ENCODE measurements around the gene SLC25A22. TPM values are rescaled to one million over a fixed set of nuclear protein-coding genes. Genes with fewer than 3 reads are reported as not detected.

SLC25A22 gene
- polyA plus RNA-seq, 2 donors = 10.2 TPM

DNA sequence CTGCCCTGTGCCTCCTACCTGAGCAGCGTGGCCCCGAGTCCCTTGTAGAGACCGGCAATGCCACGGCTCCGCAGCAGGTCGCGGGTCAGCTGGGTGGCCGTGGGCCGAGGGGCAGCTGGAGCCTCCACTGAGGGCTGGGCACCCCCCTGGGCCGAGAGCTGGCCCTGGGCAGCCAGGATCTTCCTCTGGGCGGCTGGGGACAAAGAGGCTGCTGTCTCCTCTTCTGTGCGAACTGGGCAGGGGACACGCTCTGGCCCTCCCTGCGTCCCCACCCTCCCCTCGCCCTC lies 5.6 kb downstream of the SLC25A22 start:
- Histone ChIP-seq H3K27ac (ENCODE audit: low read depth in 2 of 2, low read length in 1 of 2) (no peak overlapping the region), H3K4me1 (ENCODE audit: control insufficient read depth in 2 of 2, insufficient read depth in 2 of 2, low read length in 1 of 2) (peaks cover 6 to 23% of the 10 kb centered on the region in 2 donors), H3K9me3 (ENCODE audit: control insufficient read depth in 2 of 2, insufficient read depth in 1 of 2, low read depth in 1 of 2, low read length in 1 of 2) (no peaks in the 10 kb centered on the region), H3K36me3 (ENCODE audit: control insufficient read depth in 2 of 2, insufficient read depth in 2 of 2, low read length in 1 of 2) (peaks cover 0 to 12% of the 10 kb centered on the region in 2 donors), H3K27me3 (ENCODE audit: control insufficient read depth in 1 of 2, insufficient read depth in 2 of 2, low read length in 2 of 2) (no peaks in the 10 kb centered on the region), H3K4me3 (ENCODE audit: low read depth in 1 of 2, low read length in 2 of 2) (no peak overlapping the region)
- 92 to 95% methylated on average over 5 to 15 of the region's 15 CpGs for WGBS, 2 donors

- WGBS, 2 donors = 93% methylated on average over 47 to 49 of the region's 49 CpGs
- H3K9me3 ChIP-seq (ENCODE audit: control insufficient read depth in 2 of 2, insufficient read depth in 1 of 2, low read depth in 1 of 2, low read length in 1 of 2) = no peaks in the 10 kb centered on the region
- no peak overlapping the region for H3K4me3 ChIP-seq (ENCODE audit: low read depth in 1 of 2, low read length in 2 of 2)
- peaks cover 6 to 21% of the 10 kb centered on the region in 2 donors for H3K4me1 ChIP-seq (ENCODE audit: control insufficient read depth in 2 of 2, insufficient read depth in 2 of 2, low read length in 1 of 2)
- no peak overlapping the region for H3K27ac ChIP-seq (ENCODE audit: low read depth in 2 of 2, low read length in 1 of 2)
- H3K36me3 ChIP-seq (ENCODE audit: control insufficient read depth in 2 of 2, insufficient read depth in 2 of 2, low read length in 1 of 2) = peaks cover 0 to 12% of the 10 kb centered on the region in 2 donors
- H3K27me3 ChIP-seq (ENCODE audit: control insufficient read depth in 1 of 2, insufficient read depth in 2 of 2, low read length in 2 of 2) = no peaks in the 10 kb centered on the region
Measured at GRCh38 chr11:791658-792534, 6.2 kb downstream of the SLC25A22 start.

- Histone ChIP-seq H3K9me3 (ENCODE audit: control insufficient read depth in 2 of 2, insufficient read depth in 1 of 2, low read depth in 1 of 2, low read length in 1 of 2) (no peaks in the 10 kb centered on the region), H3K4me3 (ENCODE audit: low read depth in 1 of 2, low read length in 2 of 2) (no peak overlapping the region), H3K27ac (ENCODE audit: low read depth in 2 of 2, low read length in 1 of 2) (no peak overlapping the region), H3K27me3 (ENCODE audit: control insufficient read depth in 1 of 2, insufficient read depth in 2 of 2, low read length in 2 of 2) (no peaks in the 10 kb centered on the region), H3K4me1 (ENCODE audit: control insufficient read depth in 2 of 2, insufficient read depth in 2 of 2, low read length in 1 of 2) (peaks cover 2 to 14% of the 10 kb centered on the region in 2 donors), H3K36me3 (ENCODE audit: control insufficient read depth in 2 of 2, insufficient read depth in 2 of 2, low read length in 1 of 2) (peaks cover 0 to 12% of the 10 kb centered on the region in 2 donors)
- 67 to 68% methylated on average over 18 of the region's 18 CpGs for WGBS, 2 donors
Measured at GRCh38 chr11:790721-791564, 7.1 kb downstream of the SLC25A22 start.

GRCh38 chr11:789943-790342 lies 8.1 kb downstream of the SLC25A22 start, which contains the start of gene CEND1:
TSS of gene CEND1 (minus strand) at chr11:790090. CDS start at chr11:788576, 1,514 bp downstream.
- Histone ChIP-seq H3K9me3 (ENCODE audit: control insufficient read depth in 2 of 2, insufficient read depth in 1 of 2, low read depth in 1 of 2, low read length in 1 of 2) (no peaks in the 10 kb centered on the region), H3K27me3 (ENCODE audit: control insufficient read depth in 1 of 2, insufficient read depth in 2 of 2, low read length in 2 of 2) (no peaks in the 10 kb centered on the region), H3K27ac (ENCODE audit: low read depth in 2 of 2, low read length in 1 of 2) (no peak within 1 kb of the TSS), H3K36me3 (ENCODE audit: control insufficient read depth in 2 of 2, insufficient read depth in 2 of 2, low read length in 1 of 2) (peaks cover 0 to 12% of the 10 kb centered on the region in 2 donors), H3K4me3 (ENCODE audit: low read depth in 1 of 2, low read length in 2 of 2) (no peak within 1 kb of the TSS), H3K4me1 (ENCODE audit: control insufficient read depth in 2 of 2, insufficient read depth in 2 of 2, low read length in 1 of 2) (peaks cover 0 to 5% of the 10 kb centered on the region in 2 donors)
- 3 to 5% methylated on average over 40 to 44 of the region's 44 CpGs for WGBS, 2 donors

DNA sequence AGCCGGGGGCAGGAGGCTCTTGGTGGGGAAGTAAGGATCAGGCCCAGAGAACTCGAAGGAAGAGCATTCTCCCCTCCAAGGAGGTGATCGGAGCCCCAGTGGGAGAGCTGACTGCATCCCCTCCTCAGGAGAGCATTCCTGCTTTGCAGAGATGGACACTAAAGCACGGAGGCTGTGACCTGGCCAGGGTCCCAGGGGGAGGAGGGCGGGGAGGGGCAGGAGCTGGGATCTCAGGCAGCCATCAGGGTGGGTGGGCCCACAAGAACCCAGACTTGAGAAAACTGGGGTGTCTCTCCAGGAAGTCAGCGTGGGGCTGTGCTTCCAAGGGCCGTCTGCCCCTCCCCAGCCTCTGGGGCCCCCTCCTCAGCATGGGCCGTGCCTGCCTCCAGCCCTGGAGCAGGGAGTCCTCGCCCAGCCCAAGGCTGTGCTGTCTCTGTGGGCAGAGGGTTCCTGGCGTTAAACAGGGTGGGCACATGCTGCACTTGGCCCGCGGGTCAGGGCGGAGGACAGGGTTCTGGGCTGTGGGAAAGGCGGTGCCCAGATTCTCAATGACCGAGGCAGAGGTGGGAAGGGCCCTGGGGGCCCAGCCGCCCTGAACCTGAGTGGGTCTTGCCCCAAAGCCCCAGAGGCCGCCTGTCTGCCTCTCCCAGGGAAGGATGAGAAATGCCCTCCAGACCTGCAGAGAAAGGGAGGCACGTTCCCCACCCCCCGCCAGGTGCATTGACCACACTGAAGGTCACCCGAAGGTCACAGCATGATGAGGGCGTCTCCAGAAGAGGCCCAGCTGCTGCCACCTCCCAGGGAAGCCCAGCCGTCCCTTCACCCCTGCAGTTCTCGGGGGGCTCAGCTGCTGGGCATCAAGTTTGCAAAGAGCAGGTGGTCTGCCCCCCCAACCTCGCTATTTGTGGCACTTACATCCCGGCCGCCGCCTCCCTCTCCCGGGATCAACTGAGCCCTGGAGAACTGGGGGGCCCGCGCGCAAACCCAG lies 8.8 kb downstream of the SLC25A22 start:
- Histone ChIP-seq H3K4me3 (ENCODE audit: low read depth in 1 of 2, low read length in 2 of 2) (no peak overlapping the region), H3K36me3 (ENCODE audit: control insufficient read depth in 2 of 2, insufficient read depth in 2 of 2, low read length in 1 of 2) (peaks cover 0 to 12% of the 10 kb centered on the region in 2 donors), H3K27ac (ENCODE audit: low read depth in 2 of 2, low read length in 1 of 2) (no peak overlapping the region), H3K4me1 (ENCODE audit: control insufficient read depth in 2 of 2, insufficient read depth in 2 of 2, low read length in 1 of 2) (no peaks in the 10 kb centered on the region), H3K9me3 (ENCODE audit: control insufficient read depth in 2 of 2, insufficient read depth in 1 of 2, low read depth in 1 of 2, low read length in 1 of 2) (no peaks in the 10 kb centered on the region), H3K27me3 (ENCODE audit: control insufficient read depth in 1 of 2, insufficient read depth in 2 of 2, low read length in 2 of 2) (no peaks in the 10 kb centered on the region)
- WGBS, 2 donors = 24 to 25% methylated on average over 31 of the region's 31 CpGs

- WGBS, 2 donors = 58 to 62% methylated on average over 26 to 28 of the region's 28 CpGs
- Histone ChIP-seq H3K4me3 (ENCODE audit: low read depth in 1 of 2, low read length in 2 of 2) (no peak overlapping the region), H3K4me1 (ENCODE audit: control insufficient read depth in 2 of 2, insufficient read depth in 2 of 2, low read length in 1 of 2) (peaks cover 0 to 4% of the 10 kb centered on the region in 2 donors), H3K9me3 (ENCODE audit: control insufficient read depth in 2 of 2, insufficient read depth in 1 of 2, low read depth in 1 of 2, low read length in 1 of 2) (no peaks in the 10 kb centered on the region), H3K27ac (ENCODE audit: low read depth in 2 of 2, low read length in 1 of 2) (no peak overlapping the region), H3K36me3 (ENCODE audit: control insufficient read depth in 2 of 2, insufficient read depth in 2 of 2, low read length in 1 of 2) (peaks cover 0 to 8% of the 10 kb centered on the region in 2 donors), H3K27me3 (ENCODE audit: control insufficient read depth in 1 of 2, insufficient read depth in 2 of 2, low read length in 2 of 2) (no peaks in the 10 kb centered on the region)
Measured at GRCh38 chr11:788009-788640, 10.0 kb downstream of the SLC25A22 start.

GRCh38 chr11:787084-787675 lies 10.9 kb downstream of the SLC25A22 start:
- Histone ChIP-seq H3K36me3 (ENCODE audit: control insufficient read depth in 2 of 2, insufficient read depth in 2 of 2, low read length in 1 of 2) (peaks cover 0 to 5% of the 10 kb centered on the region in 2 donors), H3K27me3 (ENCODE audit: control insufficient read depth in 1 of 2, insufficient read depth in 2 of 2, low read length in 2 of 2) (no peaks in the 10 kb centered on the region), H3K4me1 (ENCODE audit: control insufficient read depth in 2 of 2, insufficient read depth in 2 of 2, low read length in 1 of 2) (peaks cover 0 to 8% of the 10 kb centered on the region in 2 donors), H3K9me3 (ENCODE audit: control insufficient read depth in 2 of 2, insufficient read depth in 1 of 2, low read depth in 1 of 2, low read length in 1 of 2) (no peaks in the 10 kb centered on the region), H3K4me3 (ENCODE audit: low read depth in 1 of 2, low read length in 2 of 2) (no peak overlapping the region), H3K27ac (ENCODE audit: low read depth in 2 of 2, low read length in 1 of 2) (no peak overlapping the region)
- 84 to 90% methylated on average over 23 to 24 of the region's 24 CpGs for WGBS, 2 donors

GRCh38 chr11:786235-787083 lies 11.6 kb downstream of the SLC25A22 start:
- Histone ChIP-seq H3K4me1 (ENCODE audit: control insufficient read depth in 2 of 2, insufficient read depth in 2 of 2, low read length in 1 of 2) (peaks cover 0 to 12% of the 10 kb centered on the region in 2 donors), H3K36me3 (ENCODE audit: control insufficient read depth in 2 of 2, insufficient read depth in 2 of 2, low read length in 1 of 2) (peaks cover 0 to 2% of the 10 kb centered on the region in 2 donors), H3K4me3 (ENCODE audit: low read depth in 1 of 2, low read length in 2 of 2) (no peak overlapping the region), H3K9me3 (ENCODE audit: control insufficient read depth in 2 of 2, insufficient read depth in 1 of 2, low read depth in 1 of 2, low read length in 1 of 2) (no peaks in the 10 kb centered on the region), H3K27me3 (ENCODE audit: control insufficient read depth in 1 of 2, insufficient read depth in 2 of 2, low read length in 2 of 2) (no peaks in the 10 kb centered on the region), H3K27ac (ENCODE audit: low read depth in 2 of 2, low read length in 1 of 2) (no peak overlapping the region)
- 76 to 78% methylated on average over 23 to 24 of the region's 24 CpGs for WGBS, 2 donors

All from esophagus (tissue), 2 donors.